Measurements from ENCODE around the gene STRIP2. TPM values are rescaled to one million over a fixed set of nuclear protein-coding genes. Genes with fewer than 3 reads are reported as not detected.

STRIP2 gene
- total and polyA plus RNA-seq, 9 of the 15 experiments (the other 6 are each of a cell fraction or from before 2014, with no cell fraction given) = 10.1 to 81.8 (median 42.3) TPM

DNA sequence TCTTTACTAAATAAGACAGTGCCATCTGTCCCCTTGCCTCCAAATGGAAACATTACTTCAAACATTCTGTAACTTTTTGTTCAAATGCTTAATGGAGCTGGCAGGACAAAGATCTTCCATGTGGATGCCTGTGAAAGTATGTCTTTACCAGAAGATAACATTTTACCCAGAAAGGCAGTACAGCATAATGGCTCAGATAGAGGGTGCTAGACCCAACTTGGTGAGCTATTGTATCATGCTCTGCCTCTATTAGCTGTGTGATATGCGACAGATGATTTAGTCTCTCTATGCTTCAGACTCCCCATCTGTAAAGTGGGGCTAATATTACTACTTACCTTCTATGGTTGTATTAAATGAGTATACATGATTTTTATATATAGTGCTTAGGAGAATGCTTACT is 59.3 kb downstream of the STRIP2 start:
- Histone ChIP-seq H3K4me3 (no peak overlapping the region), H3K4me2 (ENCODE audit: insufficient read depth, low read length) (no peak overlapping the region), H4K20me1 (replicated peaks; ENCODE audit: control insufficient read depth, insufficient read depth, low read length) (no peaks in the 10 kb centered on the region), H3K4me1 (replicated peaks in 1 of 2; ENCODE audit: control insufficient read depth in 2 of 2, insufficient read depth in 2 of 2, low read length in 2 of 2) (no peaks in the 10 kb centered on the region; a peak in 1 of 5 replicates), H3K9me3 (replicated peaks; ENCODE audit: control insufficient read depth, insufficient read depth, low read depth, low read length) (no peaks in the 10 kb centered on the region), H3K9ac (ENCODE audit: insufficient read depth in 1 of 2, low read depth in 2 of 2, low read length in 2 of 2) (no peak overlapping the region), H3K27ac (ENCODE audit: extremely low read depth, low read depth, low read length) (no peak overlapping the region), H3K79me2 (ENCODE audit: control insufficient read depth, insufficient read depth, low read length) (no peaks in the 10 kb centered on the region), H3K9me1 (ENCODE audit: control insufficient read depth, insufficient read depth, low read length) (no peaks in the 10 kb centered on the region), H3K27me3 (ENCODE audit: control insufficient read depth in 2 of 2, insufficient read depth in 2 of 2, low read length in 2 of 2) (no peaks in the 10 kb centered on the region), H3K36me3 (ENCODE audit: control insufficient read depth, insufficient read depth, low read length) (peaks cover 16% of the 10 kb centered on the region; the same call in 2 of the 3 replicates), H2AFZ (ENCODE audit: low read depth, low read length) (no peak overlapping the region)
- WGBS (ENCODE audit: insufficient coverage, low coverage, missing lambda C conversion rate) = 67% methylated on average over 1 of the region's 1 CpG
- in situ Hi-C loops (cut with MboI) = no loop called here
- no TSS peak for BruUV-seq (replicated peaks)
- no peak for DNase-seq (ENCODE audit: extremely low read depth in 1 of 4, low spot score in 3 of 4)
- peak; percentile 46 for FAIRE-seq
- CTCF ChIA-PET (ENCODE audit: low intra/inter-chr PET ratio) = no interaction called here
- ATAC-seq = peak; percentile 70
- intact Hi-C loops (cut with micrococcal nuclease) = loop anchor here (5.0 to 10.0 kb wide), 3 partner anchors 119 to 521 kb away; partner anchors contain the start of gene NRF1
- POLR2A ChIA-PET = interaction anchor here (0.6 to 1.5 kb wide), 5 partner anchors 8 to 266 kb away, joined by 3 to 7 read pairs (median 3); no protein-coding TSS in a partner anchor
- TF ChIP-seq FOSL1 (tag; conservative IDR thresholded peaks at IDR 0.05) (0 out of 2 replicates have a peak, but pooled peaks have one; percentile 9), SAFB (IDR thresholded peaks at IDR 0.05; ENCODE audit: borderline replicate concordance, low read depth, low read length) (no peak), ZNF282 (CRISPR knock-in tag; IDR thresholded peaks at IDR 0.05) (no peak), RAD51 (IDR thresholded peaks at IDR 0.05; ENCODE audit: borderline replicate concordance, low read depth) (no peak), BRD4 (IDR thresholded peaks at IDR 0.05) (no peak), ZNF507 (tag; conservative IDR thresholded peaks at IDR 0.05) (no peak), HDAC8 (tag; IDR thresholded peaks at IDR 0.05) (no peak), EHMT2 (IDR thresholded peaks at IDR 0.05) (0 out of 2 replicates have a peak, but pooled peaks have one; percentile 31), HDAC3 (IDR thresholded peaks at IDR 0.05; ENCODE audit: borderline replicate concordance, partially characterized antibody) (no peak), SRF (CRISPR knock-in tag; IDR thresholded peaks at IDR 0.05) (0 out of 4 replicates have a peak, but pooled peaks of 1 of the 2 experiments have one; percentile 15), RAD21 (CRISPR knock-in tag; conservative IDR thresholded peaks at IDR 0.05 in 1 of 2, IDR thresholded peaks at IDR 0.05 in 1 of 2) (peak; percentile 11 to 48; a peak in 2 of 4 replicates)
- TF ChIP-seq, protein P1, sequence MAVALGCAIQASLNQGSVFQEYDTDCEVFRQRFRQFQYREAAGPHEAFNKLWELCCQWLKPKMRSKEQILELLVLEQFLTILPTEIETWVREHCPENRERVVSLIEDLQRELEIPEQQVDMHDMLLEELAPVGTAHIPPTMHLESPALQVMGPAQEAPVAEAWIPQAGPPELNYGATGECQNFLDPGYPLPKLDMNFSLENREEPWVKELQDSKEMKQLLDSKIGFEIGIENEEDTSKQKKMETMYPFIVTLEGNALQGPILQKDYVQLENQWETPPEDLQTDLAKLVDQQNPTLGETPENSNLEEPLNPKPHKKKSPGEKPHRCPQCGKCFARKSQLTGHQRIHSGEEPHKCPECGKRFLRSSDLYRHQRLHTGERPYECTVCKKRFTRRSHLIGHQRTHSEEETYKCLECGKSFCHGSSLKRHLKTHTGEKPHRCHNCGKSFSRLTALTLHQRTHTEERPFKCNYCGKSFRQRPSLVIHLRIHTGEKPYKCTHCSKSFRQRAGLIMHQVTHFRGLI (CRISPR knock-in tag; IDR thresholded peaks at IDR 0.05) = no peak
- TF ChIP-seq, protein P2, sequence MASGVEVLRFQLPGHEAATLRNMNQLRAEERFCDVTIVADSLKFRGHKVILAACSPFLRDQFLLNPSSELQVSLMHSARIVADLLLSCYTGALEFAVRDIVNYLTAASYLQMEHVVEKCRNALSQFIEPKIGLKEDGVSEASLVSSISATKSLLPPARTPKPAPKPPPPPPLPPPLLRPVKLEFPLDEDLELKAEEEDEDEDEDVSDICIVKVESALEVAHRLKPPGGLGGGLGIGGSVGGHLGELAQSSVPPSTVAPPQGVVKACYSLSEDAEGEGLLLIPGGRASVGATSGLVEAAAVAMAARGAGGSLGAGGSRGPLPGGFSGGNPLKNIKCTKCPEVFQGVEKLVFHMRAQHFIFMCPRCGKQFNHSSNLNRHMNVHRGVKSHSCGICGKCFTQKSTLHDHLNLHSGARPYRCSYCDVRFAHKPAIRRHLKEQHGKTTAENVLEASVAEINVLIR (CRISPR knock-in tag; IDR thresholded peaks at IDR 0.05) = no peak

Measured in K562 (cell line).